ENCODE data around the gene SUZ12.
"Not testable (repeated sequence)": the region's sequence is repeated elsewhere in the genome, so short reads cannot be mapped to it uniquely, and the experiment has no call there.

Gene SUZ12

DNA sequence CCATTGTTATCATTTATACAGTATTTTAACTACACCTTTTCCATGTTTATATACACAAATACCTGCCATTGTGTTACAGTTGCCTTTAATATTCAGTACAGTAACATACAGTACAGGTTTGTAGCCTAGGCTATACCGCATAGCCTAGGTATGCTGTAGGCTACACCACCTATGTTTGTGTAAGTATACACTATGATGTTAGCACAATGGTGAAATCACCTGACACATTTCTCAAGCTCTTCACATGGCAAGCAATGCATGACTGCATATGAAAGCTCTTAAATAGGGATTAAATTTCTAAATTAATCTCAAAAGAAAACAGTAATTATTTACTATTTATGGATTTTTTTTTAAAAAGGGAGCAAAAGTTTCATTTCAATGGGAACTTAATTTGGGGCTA, 82.4 kb downstream of the SUZ12 start:
- no peaks in the 10 kb centered on the region for H3K27me3 ChIP-seq (ENCODE audit: insufficient read depth, low read depth, severe bottlenecking)
- DNase-seq, result no peak
- TF ChIP-seq, protein P1, sequence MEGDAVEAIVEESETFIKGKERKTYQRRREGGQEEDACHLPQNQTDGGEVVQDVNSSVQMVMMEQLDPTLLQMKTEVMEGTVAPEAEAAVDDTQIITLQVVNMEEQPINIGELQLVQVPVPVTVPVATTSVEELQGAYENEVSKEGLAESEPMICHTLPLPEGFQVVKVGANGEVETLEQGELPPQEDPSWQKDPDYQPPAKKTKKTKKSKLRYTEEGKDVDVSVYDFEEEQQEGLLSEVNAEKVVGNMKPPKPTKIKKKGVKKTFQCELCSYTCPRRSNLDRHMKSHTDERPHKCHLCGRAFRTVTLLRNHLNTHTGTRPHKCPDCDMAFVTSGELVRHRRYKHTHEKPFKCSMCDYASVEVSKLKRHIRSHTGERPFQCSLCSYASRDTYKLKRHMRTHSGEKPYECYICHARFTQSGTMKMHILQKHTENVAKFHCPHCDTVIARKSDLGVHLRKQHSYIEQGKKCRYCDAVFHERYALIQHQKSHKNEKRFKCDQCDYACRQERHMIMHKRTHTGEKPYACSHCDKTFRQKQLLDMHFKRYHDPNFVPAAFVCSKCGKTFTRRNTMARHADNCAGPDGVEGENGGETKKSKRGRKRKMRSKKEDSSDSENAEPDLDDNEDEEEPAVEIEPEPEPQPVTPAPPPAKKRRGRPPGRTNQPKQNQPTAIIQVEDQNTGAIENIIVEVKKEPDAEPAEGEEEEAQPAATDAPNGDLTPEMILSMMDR (IDR thresholded peaks at IDR 0.05; ENCODE audit: low read depth, low read length), result no peak
- H3K9me3 ChIP-seq (ENCODE audit: severe bottlenecking), result no peaks in the 10 kb centered on the region
- H3K27ac ChIP-seq, result no peak overlapping the region
- H3K4me3 ChIP-seq (ENCODE audit: low read depth, low read length), result no peak overlapping the region
- peaks cover 14% of the 10 kb centered on the region for H3K36me3 ChIP-seq

DNA sequence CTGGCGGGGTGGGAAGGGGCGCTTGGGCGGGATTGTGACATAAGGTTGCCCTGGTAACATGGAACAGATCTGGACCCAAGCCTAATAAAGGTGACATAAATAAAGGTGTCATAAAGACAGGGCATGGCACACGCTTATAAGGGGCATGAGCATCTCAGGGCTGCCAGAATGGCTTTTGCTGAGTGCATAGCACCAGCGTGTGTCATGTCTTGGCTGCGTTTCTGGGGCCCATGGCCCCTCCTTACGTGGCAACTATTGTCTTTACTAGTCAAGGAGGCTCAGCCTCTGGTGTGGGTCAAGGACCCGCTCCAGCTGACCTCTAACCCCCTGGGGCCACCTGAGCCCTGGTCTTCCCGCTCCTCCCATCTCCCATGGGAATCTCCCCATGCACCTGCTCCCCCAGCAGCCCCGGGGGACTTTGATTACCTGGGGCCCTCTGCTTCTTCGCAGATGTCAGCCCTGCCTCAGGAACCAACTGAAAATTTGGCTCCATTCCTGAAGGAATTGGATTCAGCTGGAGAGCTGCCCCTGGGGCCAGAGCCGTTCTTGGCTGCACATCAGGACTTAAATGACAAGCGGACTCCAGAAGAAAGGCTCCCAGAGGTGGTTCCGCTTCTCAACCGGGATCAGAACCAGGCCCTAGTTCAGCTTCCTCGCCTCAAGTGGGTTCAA, 84.3 kb downstream of the SUZ12 start:
- H3K4me3 ChIP-seq (ENCODE audit: low read depth, low read length), result no peak overlapping the region
- no peaks in the 10 kb centered on the region for H3K27me3 ChIP-seq (ENCODE audit: insufficient read depth, low read depth, severe bottlenecking)
- TF ChIP-seq, protein P1 (IDR thresholded peaks at IDR 0.05; ENCODE audit: low read depth, low read length), result no peak
- peaks cover 14% of the 10 kb centered on the region for H3K36me3 ChIP-seq
- H3K9me3 ChIP-seq (ENCODE audit: severe bottlenecking), result no peaks in the 10 kb centered on the region
- no peak overlapping the region for H3K27ac ChIP-seq
- no peak for DNase-seq

GRCh38 chr17:32021615-32021955, 84.8 kb downstream of the SUZ12 start:
- Histone ChIP-seq H3K27ac (no peak overlapping the region), H3K9me3 (ENCODE audit: severe bottlenecking) (no peaks in the 10 kb centered on the region), H3K36me3 (peaks cover 14% of the 10 kb centered on the region), H3K27me3 (ENCODE audit: insufficient read depth, low read depth, severe bottlenecking) (no peaks in the 10 kb centered on the region), H3K4me3 (ENCODE audit: low read depth, low read length) (no peak overlapping the region)
- TF ChIP-seq, protein P1 (IDR thresholded peaks at IDR 0.05; ENCODE audit: low read depth, low read length), result no peak
- no peak for DNase-seq

DNA sequence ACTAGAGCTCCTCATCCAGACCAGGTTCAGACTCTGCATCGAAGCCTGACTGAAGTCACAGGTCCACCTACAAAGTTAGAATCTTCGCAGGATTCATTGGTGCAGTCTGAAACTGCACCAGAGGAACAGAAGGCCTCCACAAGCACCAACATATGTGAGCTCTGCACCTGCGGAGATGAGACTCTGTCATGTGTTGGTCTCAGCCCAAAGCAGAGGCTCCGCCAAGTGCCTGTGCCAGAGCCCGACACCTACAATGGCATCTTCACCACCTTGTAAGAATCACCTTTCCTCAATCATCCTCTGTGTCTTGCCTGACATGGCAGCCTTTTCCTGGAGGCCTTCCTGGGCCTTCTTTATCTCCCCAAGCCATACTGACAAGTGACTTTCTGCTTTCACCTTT, 85.7 kb downstream of the SUZ12 start:
- not testable (repeated sequence) for H3K27ac ChIP-seq; H3K9me3 ChIP-seq (ENCODE audit: severe bottlenecking); H3K27me3 ChIP-seq (ENCODE audit: insufficient read depth, low read depth, severe bottlenecking); H3K4me3 ChIP-seq (ENCODE audit: low read depth, low read length); DNase-seq
- H3K36me3 ChIP-seq, result peaks cover 14% of the 10 kb centered on the region

GRCh38 chr17:32027271-32027670, 90.5 kb downstream of the SUZ12 start:
- H3K4me3 ChIP-seq (ENCODE audit: low read depth, low read length); H3K27me3 ChIP-seq (ENCODE audit: insufficient read depth, low read depth, severe bottlenecking); DNase-seq; H3K36me3 ChIP-seq; H3K9me3 ChIP-seq (ENCODE audit: severe bottlenecking); H3K27ac ChIP-seq: not testable (repeated sequence)

DNA sequence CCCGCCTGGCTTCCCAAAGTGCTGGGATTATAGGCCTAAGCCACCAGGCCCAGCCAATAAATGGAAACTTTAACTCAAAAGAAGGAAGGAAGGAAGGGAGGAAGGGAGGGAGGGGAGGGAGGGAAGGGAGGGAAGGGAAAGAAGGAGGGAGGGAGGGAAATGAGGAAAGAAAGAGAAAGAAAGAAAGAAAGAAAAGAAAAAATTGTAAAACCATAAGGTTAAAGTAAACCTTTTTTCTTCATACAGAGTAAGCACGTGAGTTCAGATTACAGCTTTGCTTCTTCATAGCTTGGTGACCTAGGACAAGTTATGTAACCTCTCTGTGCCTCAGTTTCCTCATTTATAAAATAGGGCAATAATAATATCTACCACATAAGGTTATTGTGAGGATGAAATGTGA, 96.4 kb downstream of the SUZ12 start:
- H3K4me3 ChIP-seq (ENCODE audit: low read depth, low read length), result no peak overlapping the region
- peaks cover 21% of the 10 kb centered on the region for H3K36me3 ChIP-seq
- H3K9me3 ChIP-seq (ENCODE audit: severe bottlenecking), result no peaks in the 10 kb centered on the region
- no peak overlapping the region for H3K27ac ChIP-seq
- H3K27me3 ChIP-seq (ENCODE audit: insufficient read depth, low read depth, severe bottlenecking), result no peaks in the 10 kb centered on the region
- no peak for DNase-seq
- TF ChIP-seq, protein P1 (IDR thresholded peaks at IDR 0.05; ENCODE audit: low read depth, low read length), result no peak

- H3K27me3 ChIP-seq (ENCODE audit: insufficient read depth, low read depth, severe bottlenecking); H3K27ac ChIP-seq; H3K9me3 ChIP-seq (ENCODE audit: severe bottlenecking); H3K4me3 ChIP-seq (ENCODE audit: low read depth, low read length); DNase-seq: not testable (repeated sequence)
- H3K36me3 ChIP-seq, result peaks cover 21% of the 10 kb centered on the region
These were observed 97.0 kb downstream of the SUZ12 start for GRCh38 chr17:32033812-32034211.

DNA sequence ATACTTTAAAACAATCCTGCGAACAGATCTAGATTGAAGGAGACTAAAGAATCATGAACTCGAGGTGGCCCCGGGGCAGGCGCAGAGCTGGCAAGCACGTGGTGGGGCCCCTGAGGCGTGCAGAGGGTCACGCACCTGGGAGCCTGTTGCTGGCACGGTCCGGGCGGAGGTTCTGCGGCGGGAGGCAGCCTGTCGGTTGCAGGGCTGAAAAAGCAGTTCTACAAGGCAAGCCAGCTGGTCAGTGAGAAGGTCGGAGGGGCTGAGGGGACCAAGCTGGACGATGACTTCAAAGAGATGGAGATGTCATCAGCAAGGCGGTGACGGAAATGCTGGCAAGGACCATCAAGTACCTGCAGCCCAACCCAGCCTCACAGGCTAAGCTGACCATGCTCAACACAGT, 103.4 kb downstream of the SUZ12 start:
- not testable (repeated sequence) for DNase-seq; H3K4me3 ChIP-seq (ENCODE audit: low read depth, low read length); H3K27ac ChIP-seq; H3K9me3 ChIP-seq (ENCODE audit: severe bottlenecking); H3K27me3 ChIP-seq (ENCODE audit: insufficient read depth, low read depth, severe bottlenecking)
- peaks cover 22% of the 10 kb centered on the region for H3K36me3 ChIP-seq

DNA sequence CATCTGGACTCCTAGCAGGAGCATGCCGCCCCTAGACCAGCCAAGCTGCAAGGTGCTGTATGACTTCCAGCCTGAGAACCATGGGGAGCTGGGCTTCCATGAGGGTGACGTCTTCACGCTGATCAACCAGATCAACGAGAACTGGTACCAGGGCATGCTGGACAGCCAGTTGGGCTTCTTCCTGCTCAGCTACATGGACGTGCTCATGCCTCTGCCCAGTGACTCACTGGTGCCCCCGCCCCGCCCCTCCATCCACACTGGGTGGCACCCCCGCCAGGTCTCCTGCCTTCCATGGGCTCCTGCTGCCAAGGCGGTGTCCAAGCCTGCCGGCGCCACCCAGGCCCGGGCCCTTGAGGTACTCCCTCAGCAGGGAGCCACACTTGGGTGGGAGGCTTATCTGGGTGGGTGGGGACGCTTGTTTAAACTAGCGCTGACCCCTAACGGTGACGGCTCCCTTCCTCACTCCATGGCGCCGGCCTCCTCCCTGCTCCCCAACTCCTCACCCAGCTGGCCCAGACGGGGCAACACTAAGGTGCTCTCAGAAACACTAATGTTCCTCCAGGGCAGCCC, 104.6 kb downstream of the SUZ12 start:
- peaks cover 16% of the 10 kb centered on the region for H3K36me3 ChIP-seq
- not testable (repeated sequence) for H3K27me3 ChIP-seq (ENCODE audit: insufficient read depth, low read depth, severe bottlenecking); H3K4me3 ChIP-seq (ENCODE audit: low read depth, low read length); H3K27ac ChIP-seq; DNase-seq; H3K9me3 ChIP-seq (ENCODE audit: severe bottlenecking)

GRCh38 chr17:32042266-32042665, 105.5 kb downstream of the SUZ12 start:
- H3K27ac ChIP-seq; H3K9me3 ChIP-seq (ENCODE audit: severe bottlenecking); H3K27me3 ChIP-seq (ENCODE audit: insufficient read depth, low read depth, severe bottlenecking); H3K4me3 ChIP-seq (ENCODE audit: low read depth, low read length); DNase-seq: not testable (repeated sequence)
- peaks cover 10% of the 10 kb centered on the region for H3K36me3 ChIP-seq

GRCh38 chr17:32045611-32046010, 108.8 kb downstream of the SUZ12 start:
- not testable (repeated sequence) for H3K27me3 ChIP-seq (ENCODE audit: insufficient read depth, low read depth, severe bottlenecking); H3K27ac ChIP-seq; H3K9me3 ChIP-seq (ENCODE audit: severe bottlenecking); H3K4me3 ChIP-seq (ENCODE audit: low read depth, low read length); H3K36me3 ChIP-seq; DNase-seq
